Measurements from ENCODE around the gene RASAL3. TPM values are rescaled to one million over a fixed set of nuclear protein-coding genes. Genes with fewer than 3 reads are reported as not detected.

RASAL3 gene
- 1 to 10 TPM; 1.1 to 2.0 (median 1.5) TPM for total RNA-seq
- polyA plus RNA-seq, result 10 to 100 TPM in 1 of 3 donors, 1 to 10 TPM in 1, under 1 TPM in 1; 0.60 to 20.3 (median 1.6) TPM

- Histone ChIP-seq H3K4me1 (peaks cover 0 to 7% (median 5%) of the 10 kb centered on the region in 4 donors), H3K27ac (peak within 1 kb of the TSS in 1 of 4 donors; percentile 16), H3K27me3 (peaks cover 10 to 63% (median 29%) of the 10 kb centered on the region in 3 donors), H3K9me3 (no peaks in the 10 kb centered on the region), H3K36me3 (no peaks in the 10 kb centered on the region), H3K4me3 (peak within 1 kb of the TSS in 3 of 4 donors; percentile 23 to 40 (median 32))
- 30 to 31% methylated on average over 17 of the region's 17 CpGs for WGBS, 2 donors
- TF ChIP-seq EP300 (IDR thresholded peaks at IDR 0.05), result no peak
- intact Hi-C loops (cut with DNase I), result no loop called here
- DNase-seq, result no peak
These were observed at the start of gene RASAL3 for GRCh38 chr19:15464394-15465385. TSS of gene RASAL3 (minus strand) at chr19:15464544. CDS start at chr19:15464358, 186 bp downstream.

- 74 to 91% methylated on average over 19 of the region's 19 CpGs for WGBS, 2 donors
- intact Hi-C loops (cut with DNase I), result no loop called here
- no peak overlapping the region for H3K4me3 ChIP-seq
- H3K4me1 ChIP-seq, result peaks cover 0 to 7% (median 5%) of the 10 kb centered on the region in 4 donors
- TF ChIP-seq EP300 (IDR thresholded peaks at IDR 0.05) (no peak), POLR2AphosphoS5 (IDR thresholded peaks at IDR 0.05) (no peak), CTCF (IDR thresholded peaks at IDR 0.05) (no peak), POLR2A (IDR thresholded peaks at IDR 0.05) (no peak)
- no peak overlapping the region for H3K27ac ChIP-seq
- no peak for DNase-seq
- peaks cover 15 to 53% (median 35%) of the 10 kb centered on the region in 3 donors for H3K27me3 ChIP-seq
- H3K9me3 ChIP-seq, result peaks cover 0 to 6% (median 0%) of the 10 kb centered on the region in 4 donors
- no peaks in the 10 kb centered on the region for H3K36me3 ChIP-seq
These were observed 47.5 kb upstream of the RASAL3 start for GRCh38 chr19:15511671-15512424.

- intact Hi-C loops (cut with DNase I), result no loop called here
- Histone ChIP-seq H3K27me3 (peaks cover 15 to 84% (median 35%) of the 10 kb centered on the region in 3 donors), H3K9me3 (no peaks in the 10 kb centered on the region), H3K36me3 (no peaks in the 10 kb centered on the region), H3K4me3 (peak within 1 kb of the TSS in 2 of 4 donors; percentile 19 to 24), H3K4me1 (peaks cover 0 to 7% (median 5%) of the 10 kb centered on the region in 4 donors), H3K27ac (no peak within 1 kb of the TSS)
- WGBS, 2 donors, result 6% methylated on average over 52 of the region's 52 CpGs
- no peak for TF ChIP-seq EP300 (IDR thresholded peaks at IDR 0.05)
- TF ChIP-seq CTCF (IDR thresholded peaks at IDR 0.05), result no peak
- DNase-seq, result no peak
These were observed 43.8 kb upstream of the RASAL3 start, which contains the start of gene CYP4F22 for GRCh38 chr19:15508035-15508710. TSS of gene CYP4F22 (plus strand) at chr19:15508525. CDS start at chr19:15525337, 16,812 bp downstream.

DNA sequence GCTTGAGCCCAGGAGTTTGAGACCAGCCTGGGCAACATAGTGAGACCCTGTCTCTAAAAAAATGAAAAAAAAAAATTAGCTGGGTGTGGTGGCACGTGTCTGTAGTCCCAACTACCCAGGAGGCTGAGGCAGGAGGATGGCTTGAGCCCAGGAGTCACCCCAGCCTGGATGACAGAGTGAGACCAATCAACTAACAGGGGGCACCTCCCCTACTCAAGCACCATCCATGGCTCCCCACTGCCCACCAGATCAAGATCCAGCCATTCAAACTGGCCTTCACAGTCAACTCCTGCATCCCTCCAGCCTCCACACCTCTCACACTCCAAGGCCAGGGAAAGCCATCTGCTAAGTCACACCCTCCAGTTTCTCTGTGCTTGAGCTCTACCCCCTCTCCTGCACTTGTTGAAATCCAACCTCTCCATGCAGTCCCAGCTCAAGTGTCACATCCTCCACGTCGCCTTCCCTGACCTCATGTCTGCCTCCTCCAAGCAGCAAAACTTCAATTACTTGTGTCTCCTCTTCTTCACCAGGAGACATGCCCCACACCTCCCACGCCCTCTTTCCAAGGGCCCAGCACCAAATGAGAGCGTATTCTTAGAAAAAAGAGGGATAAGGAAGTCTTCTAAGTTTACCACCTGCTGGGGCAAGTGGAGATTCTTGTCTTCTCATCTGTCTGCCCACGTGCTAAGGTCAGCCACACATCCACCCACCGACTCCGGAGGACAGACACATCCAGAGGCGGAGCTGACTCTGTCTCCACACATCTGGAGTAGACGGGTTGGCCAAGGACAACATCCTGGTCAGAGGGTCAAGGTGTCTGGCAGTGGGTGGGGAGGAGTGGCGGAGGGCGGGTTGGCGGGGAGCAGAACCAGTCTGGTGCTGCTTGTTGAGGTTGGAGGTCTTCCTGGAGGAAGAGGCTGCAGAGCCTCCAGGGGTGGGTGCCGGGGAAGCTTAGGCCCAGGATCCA, 43.0 kb upstream of the RASAL3 start:
- WGBS, 2 donors, result 51 to 70% methylated on average over 14 of the region's 14 CpGs
- Histone ChIP-seq H3K27ac (no peak overlapping the region), H3K27me3 (peaks cover 15 to 83% (median 35%) of the 10 kb centered on the region in 3 donors), H3K36me3 (no peaks in the 10 kb centered on the region), H3K9me3 (no peaks in the 10 kb centered on the region), H3K4me1 (peaks cover 0 to 7% (median 5%) of the 10 kb centered on the region in 4 donors), H3K4me3 (no peak overlapping the region)
- DNase-seq, result no peak
- no peak for TF ChIP-seq EP300 (IDR thresholded peaks at IDR 0.05)
- intact Hi-C loops (cut with DNase I), result no loop called here
